WI38 (cell line): ENCODE results near the gene EBF3.

Source experiments
- H3K4me3 ChIP-seq: 2 replicates; pipeline ENCODE4 v1.5.1; 2011; ENCODE audit warnings: low read depth, mild to moderate bottlenecking, control low read depth, low read length
- CTCF ChIP-seq: IDR thresholded peaks from 2 replicates; pipeline ENCODE4 v1.5.1; 2012; ENCODE audit warnings: low read depth, mild to moderate bottlenecking, control low read depth, low read length

The EBF3 gene

GRCh38 chr10:129956876-129957673, 7.0 kb downstream of the EBF3 start:
- no peak overlapping the region for H3K4me3 ChIP-seq
- TF ChIP-seq CTCF, result no peak

- H3K4me3 ChIP-seq, result no peak overlapping the region
- no peak for TF ChIP-seq CTCF
Observed at GRCh38 chr10:129956286-129956670, 7.8 kb downstream of the EBF3 start.

- no peak for TF ChIP-seq CTCF
- H3K4me3 ChIP-seq, result no peak overlapping the region
Observed at GRCh38 chr10:129955601-129956285, 8.3 kb downstream of the EBF3 start.

- no peak overlapping the region for H3K4me3 ChIP-seq
- no peak for TF ChIP-seq CTCF
Observed at GRCh38 chr10:129954492-129955315, 9.4 kb downstream of the EBF3 start.

- no peak for TF ChIP-seq CTCF
- H3K4me3 ChIP-seq, result no peak overlapping the region
Observed at GRCh38 chr10:129953119-129954051, 10.7 kb downstream of the EBF3 start.

- no peak overlapping the region for H3K4me3 ChIP-seq
- TF ChIP-seq CTCF, result no peak
Observed at GRCh38 chr10:129952378-129953118, 11.5 kb downstream of the EBF3 start.
